Activated T-cell treated with anti-CD3 and anti-CD28 coated beads for 24 hours (primary cell): Measurements from ENCODE around the gene DCLK3.

Experiments
- DNase-seq: peaks from one replicate; pipeline ENCODE4 v3.0.0-alpha.2; 2020; ENCODE audit warnings: low read depth

DCLK3 gene

DNA sequence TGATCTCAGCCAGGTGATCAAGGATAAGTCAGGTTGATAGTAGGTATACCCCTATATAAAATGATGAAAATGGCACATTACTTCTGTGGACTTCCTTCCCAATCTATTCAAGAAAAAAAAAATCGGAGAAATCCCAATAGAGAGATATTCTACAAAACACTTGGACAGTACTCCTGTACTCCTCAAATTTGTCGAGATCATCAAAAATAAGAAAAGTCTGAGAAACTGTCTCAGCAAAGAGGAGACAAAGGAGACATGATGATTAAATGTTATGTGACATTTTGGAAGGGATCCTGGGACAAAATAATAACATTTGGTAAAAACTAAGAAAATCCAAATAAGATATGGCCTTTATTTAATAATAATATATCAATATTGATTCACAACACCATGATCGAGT lies 94.6 kb downstream of the DCLK3 start:
- no peak for DNase-seq

DNA sequence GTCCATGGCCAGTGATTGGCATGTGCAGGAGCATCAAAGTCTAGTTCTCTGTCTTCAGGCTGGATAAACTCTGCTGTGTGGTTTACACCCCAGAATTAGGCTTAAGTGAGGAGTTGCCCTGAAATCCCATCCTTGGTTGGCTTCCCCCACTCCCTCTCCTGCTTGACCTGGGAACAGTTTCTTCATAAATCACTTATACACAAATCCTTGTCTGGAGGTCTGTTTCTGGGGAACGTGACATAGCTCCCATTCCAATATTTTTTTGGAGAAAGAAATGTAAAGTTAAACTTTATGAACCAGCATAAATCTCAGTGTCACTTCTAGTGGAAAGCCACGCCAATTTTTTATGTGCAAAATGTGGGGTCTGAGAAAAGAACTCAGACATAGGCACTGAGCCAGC lies 98.2 kb downstream of the DCLK3 start:
- DNase-seq: no peak

DNA sequence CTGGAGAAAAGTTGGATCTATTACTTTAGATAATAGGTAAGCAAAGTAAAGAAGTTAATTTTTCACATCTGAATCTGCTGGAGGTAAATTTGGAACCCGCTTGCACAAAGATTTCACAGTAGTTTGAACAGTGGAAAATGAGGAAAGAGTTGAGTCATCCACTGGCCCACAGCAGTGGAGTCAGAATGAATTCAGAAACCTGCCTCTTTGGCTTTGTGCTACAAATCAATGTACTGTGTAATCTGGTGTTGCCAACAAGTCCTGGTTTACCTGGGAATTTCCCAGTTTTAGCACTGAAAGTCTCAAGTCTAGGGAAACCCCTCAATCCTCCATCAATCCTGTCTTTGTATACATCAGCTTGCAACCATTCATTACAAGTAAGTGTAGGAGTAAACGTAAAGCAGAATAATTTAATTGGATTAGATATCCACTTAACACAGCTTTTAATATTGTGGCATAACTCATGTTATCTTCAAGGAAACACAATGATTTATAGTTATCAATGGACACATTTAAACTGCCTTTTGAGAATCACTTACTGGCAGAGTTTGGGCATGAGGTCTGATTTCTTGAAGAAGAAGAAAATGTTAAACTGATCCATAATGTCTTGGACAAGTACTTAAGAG lies 100.6 kb downstream of the DCLK3 start:
- no peak for DNase-seq

DNA sequence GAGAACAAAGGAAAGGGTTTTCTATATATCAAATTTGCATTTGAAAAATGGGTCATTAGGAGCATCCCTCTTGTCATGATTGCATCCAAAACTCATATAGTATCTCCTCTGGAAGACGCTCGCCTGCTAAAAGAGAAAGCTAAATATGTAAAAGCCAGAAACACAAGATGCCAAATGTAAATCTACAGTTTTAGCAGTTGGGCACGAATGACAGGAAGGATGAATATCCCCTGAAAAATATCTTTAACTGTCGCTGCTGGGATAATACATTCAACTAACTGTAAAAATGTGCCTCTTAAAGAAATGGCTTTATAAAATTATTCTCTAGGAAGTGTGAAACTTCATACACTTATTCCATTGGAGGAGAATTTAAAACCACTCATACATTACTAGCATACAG lies 101.7 kb downstream of the DCLK3 start:
- DNase-seq: no peak
